Neural cell (in vitro differentiated cells): ENCODE results near the gene HSPB7. TPM values are rescaled to one million over a fixed set of nuclear protein-coding genes. Genes with fewer than 3 reads are reported as not detected.
"Not testable (repeated sequence)": the region's sequence is repeated elsewhere in the genome, so short reads cannot be mapped to it uniquely, and the experiment has no call there.

Experiments used
- H2AFZ ChIP-seq: fragments of 200-600, 300-800 bp; sonication (generic), shearing (Covaris generic); 2 replicates; pipeline ENCODE4 v1.6.0; 2014; ENCODE audit warnings: low read depth, mild to moderate bottlenecking, antibody characterized with exemption, low read length, moderate library complexity
- H3F3A ChIP-seq: fragments of 200-600 bp; shearing (Covaris generic); 2 replicates; pipeline ENCODE4 v1.6.1; 2016; ENCODE audit warnings: mild to moderate bottlenecking, moderate library complexity, mixed read lengths, antibody characterized with exemption, low read length; ENCODE audit not compliant: insufficient read depth, poor library complexity, severe bottlenecking
- H3K27ac ChIP-seq: fragments of 200-600, 300-800 bp; sonication (generic), shearing (Covaris generic); 2 replicates; pipeline ENCODE4 v1.5.1; 2014; ENCODE audit warnings: mild to moderate bottlenecking, low read length, moderate library complexity
- H3K27me3 ChIP-seq: fragments of 300-800, 200-600 bp; sonication (generic), shearing (Covaris generic); 2 replicates; pipeline ENCODE4 v1.6.0; 2014; ENCODE audit warnings: mild to moderate bottlenecking, low read depth, low read length, moderate library complexity; ENCODE audit not compliant: insufficient read depth
- H3K36me3 ChIP-seq: fragments of 300-800, 200-600 bp; sonication (generic), shearing (Covaris generic); 2 replicates; pipeline ENCODE4 v1.5.1; 2014; ENCODE audit warnings: mild to moderate bottlenecking, antibody characterized with exemption, low read length, moderate library complexity; ENCODE audit not compliant: insufficient read depth
- H3K4me2 ChIP-seq: fragments of 300-800, 200-600 bp; sonication (generic), shearing (Covaris generic); 2 replicates; pipeline ENCODE4 v1.6.0; 2014; ENCODE audit warnings: mild to moderate bottlenecking, low read length
- H3K4me3 ChIP-seq: fragments of 300-800, 200-600 bp; sonication (generic), shearing (Covaris generic); 2 replicates; pipeline ENCODE4 v1.5.1; 2014; ENCODE audit warnings: mild to moderate bottlenecking, low read length, moderate library complexity
- H3K79me2 ChIP-seq: fragments of 200-600 bp; shearing (Covaris generic); replicated peaks from 2 replicates; pipeline ENCODE4 v1.6.0; 2014; ENCODE audit warnings: mild to moderate bottlenecking, low read length, moderate library complexity; ENCODE audit not compliant: insufficient read depth
- H3K9ac ChIP-seq: fragments of 300-800, 200-600 bp; sonication (generic), shearing (Covaris generic); 2 replicates; pipeline ENCODE4 v1.6.1; 2016; ENCODE audit warnings: mild to moderate bottlenecking, low read length, mixed read lengths
- H3K9me2 ChIP-seq: fragments of 200-600 bp; shearing (Covaris generic); 2 replicates; pipeline ENCODE4 v1.6.1; 2016; ENCODE audit warnings: mild to moderate bottlenecking, low read length, mixed read lengths; ENCODE audit not compliant: insufficient read depth
- H3K9me3 ChIP-seq: fragments of 200-600, 300-800 bp; sonication (generic), shearing (Covaris generic); 2 replicates; pipeline ENCODE4 v1.6.1; 2016; ENCODE audit warnings: mild to moderate bottlenecking, mixed run types, low read length, moderate library complexity, mixed read lengths
- H4K20me1 ChIP-seq: fragments of 200-600 bp; shearing (Covaris generic); 2 replicates; pipeline ENCODE4 v1.6.1; 2016; ENCODE audit warnings: mild to moderate bottlenecking, mixed run types; ENCODE audit not compliant: insufficient read depth
- EP300 ChIP-seq: fragments of 450-650 bp; conservative IDR thresholded peaks from 2 replicates; pipeline ENCODE4 v1.6.1; 2014; ENCODE audit warnings: antibody characterized with exemption, mild to moderate bottlenecking, moderate library complexity; ENCODE audit not compliant: poor library complexity, severe bottlenecking
- MXI1 ChIP-seq: fragments of 450-650 bp; conservative IDR thresholded peaks from 2 replicates; pipeline ENCODE4 v1.6.1; 2014; ENCODE audit warnings: antibody characterized with exemption, mild to moderate bottlenecking; ENCODE audit not compliant: poor library complexity, severe bottlenecking
- POLR2AphosphoS5 ChIP-seq: IDR thresholded peaks from 2 replicates; pipeline ENCODE4 v1.6.1; 2012
- RAD21 ChIP-seq: fragments of 450-650 bp; conservative IDR thresholded peaks from 2 replicates; pipeline ENCODE4 v1.6.1; 2014; ENCODE audit warnings: antibody characterized with exemption, mild to moderate bottlenecking, moderate library complexity
- REST ChIP-seq: IDR thresholded peaks from 2 replicates; pipeline ENCODE4 v1.6.1; 2012; ENCODE audit warnings: borderline replicate concordance
- TAF1 ChIP-seq: IDR thresholded peaks from 2 replicates; pipeline ENCODE4 v1.6.1; 2012; ENCODE audit warnings: low read depth
- polyA plus RNA-seq: library from polyadenylated mRNA; depleted of rRNA; stranded (reverse); fragments of >200 nt; gene quantifications from 2 replicates; pipeline ENCODE4 v1.2.3, GENCODE V29; 2014
- TF ChIP-seq, protein P1 (sequence below): fragments of 450-650 bp; IDR thresholded peaks from 2 replicates; pipeline ENCODE4 v1.5.1; 2014; ENCODE audit warnings: antibody characterized with exemption, mild to moderate bottlenecking, moderate library complexity; ENCODE audit not compliant: poor library complexity, severe bottlenecking

The HSPB7 gene
- polyA plus RNA-seq, 1 donor from 2014 or later: not detected

- Histone ChIP-seq H3F3A (no peaks in the 10 kb centered on the region), H3K4me2 (no peak overlapping the region), H2AFZ (no peak overlapping the region), H3K27me3 (no peaks in the 10 kb centered on the region), H3K9me3 (no peaks in the 10 kb centered on the region), H3K79me2 (no peaks in the 10 kb centered on the region), H3K4me3 (no peak overlapping the region), H3K27ac (no peak overlapping the region), H3K36me3 (no peaks in the 10 kb centered on the region), H3K9ac (no peak overlapping the region), H4K20me1 (no peaks in the 10 kb centered on the region), H3K9me2 (no peaks in the 10 kb centered on the region)
- TF ChIP-seq, protein P1, sequence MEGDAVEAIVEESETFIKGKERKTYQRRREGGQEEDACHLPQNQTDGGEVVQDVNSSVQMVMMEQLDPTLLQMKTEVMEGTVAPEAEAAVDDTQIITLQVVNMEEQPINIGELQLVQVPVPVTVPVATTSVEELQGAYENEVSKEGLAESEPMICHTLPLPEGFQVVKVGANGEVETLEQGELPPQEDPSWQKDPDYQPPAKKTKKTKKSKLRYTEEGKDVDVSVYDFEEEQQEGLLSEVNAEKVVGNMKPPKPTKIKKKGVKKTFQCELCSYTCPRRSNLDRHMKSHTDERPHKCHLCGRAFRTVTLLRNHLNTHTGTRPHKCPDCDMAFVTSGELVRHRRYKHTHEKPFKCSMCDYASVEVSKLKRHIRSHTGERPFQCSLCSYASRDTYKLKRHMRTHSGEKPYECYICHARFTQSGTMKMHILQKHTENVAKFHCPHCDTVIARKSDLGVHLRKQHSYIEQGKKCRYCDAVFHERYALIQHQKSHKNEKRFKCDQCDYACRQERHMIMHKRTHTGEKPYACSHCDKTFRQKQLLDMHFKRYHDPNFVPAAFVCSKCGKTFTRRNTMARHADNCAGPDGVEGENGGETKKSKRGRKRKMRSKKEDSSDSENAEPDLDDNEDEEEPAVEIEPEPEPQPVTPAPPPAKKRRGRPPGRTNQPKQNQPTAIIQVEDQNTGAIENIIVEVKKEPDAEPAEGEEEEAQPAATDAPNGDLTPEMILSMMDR: no peak
- no peak for TF ChIP-seq EP300
Observed at GRCh38 chr1:16029288-16029687, 11.4 kb upstream of the HSPB7 start.

- H4K20me1 ChIP-seq, H3K9me3 ChIP-seq, H3F3A ChIP-seq, H3K27me3 ChIP-seq, H3K36me3 ChIP-seq, H3K9me2 ChIP-seq, H3K79me2 ChIP-seq, H3K9ac ChIP-seq, H3K4me2 ChIP-seq, H3K27ac ChIP-seq, H2AFZ ChIP-seq, H3K4me3 ChIP-seq: not testable (repeated sequence)
Observed at GRCh38 chr1:16029003-16029268, 11.1 kb upstream of the HSPB7 start.

DNA sequence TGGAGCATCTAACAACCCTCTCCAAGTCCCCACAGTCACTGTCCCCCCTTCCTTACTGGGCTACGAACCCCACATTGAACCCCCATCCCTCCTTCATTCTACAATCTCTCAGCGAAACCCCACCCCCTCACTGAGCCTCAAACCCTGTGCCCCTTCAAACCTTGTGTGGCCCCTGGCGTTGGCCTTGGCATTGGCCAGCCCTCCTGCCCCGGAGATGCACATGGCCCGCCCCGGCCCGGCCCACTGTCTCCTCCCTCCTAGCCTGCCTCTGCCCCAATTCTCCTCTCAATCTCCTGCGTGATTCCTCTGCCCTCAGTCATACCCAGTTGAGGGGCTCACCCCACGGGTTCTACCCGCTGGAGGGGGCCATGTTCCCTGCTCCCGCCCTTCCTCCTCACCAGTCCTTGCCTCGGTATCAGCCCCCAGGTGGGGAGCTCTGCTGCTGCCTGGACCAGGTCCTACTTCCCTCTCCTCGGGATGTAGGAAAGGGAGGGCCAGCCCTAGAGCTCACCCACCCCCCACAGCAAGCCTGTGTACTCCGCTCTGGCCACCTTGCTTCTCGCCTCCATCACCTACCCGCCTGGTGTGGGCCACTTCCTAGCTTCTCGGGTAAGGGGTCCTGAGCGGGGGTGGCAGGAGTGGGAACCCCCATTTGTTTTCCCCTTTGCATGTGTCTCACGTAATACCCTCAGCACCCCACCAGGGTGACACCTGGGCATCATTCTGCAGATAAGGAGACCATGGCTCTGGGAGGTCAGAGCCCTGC, 10.6 kb upstream of the HSPB7 start:
- no peak overlapping the region for H3K9ac ChIP-seq
- H3K4me2 ChIP-seq: no peak overlapping the region
- TF ChIP-seq RAD21: no peak
- TF ChIP-seq, protein P1: no peak
- no peak for TF ChIP-seq EP300
- TF ChIP-seq POLR2AphosphoS5: no peak
- TF ChIP-seq REST: no peak
- no peak for TF ChIP-seq MXI1
- no peak for TF ChIP-seq TAF1
- no peaks in the 10 kb centered on the region for H3F3A ChIP-seq
- no peak overlapping the region for H3K27ac ChIP-seq
- no peaks in the 10 kb centered on the region for H3K79me2 ChIP-seq
- H2AFZ ChIP-seq: no peak overlapping the region
- no peak overlapping the region for H3K4me3 ChIP-seq
- H3K27me3 ChIP-seq: no peaks in the 10 kb centered on the region
- no peaks in the 10 kb centered on the region for H3K9me2 ChIP-seq
- no peaks in the 10 kb centered on the region for H3K9me3 ChIP-seq
- no peaks in the 10 kb centered on the region for H4K20me1 ChIP-seq
- H3K36me3 ChIP-seq: no peaks in the 10 kb centered on the region
